ENCODE results near the gene RERE.
A peak's percentile ranks its signal among the peaks of the same experiment; 100 is the strongest.

Gene RERE

GRCh38 chr1:8563944-8564537, 253.4 kb downstream of the RERE start:
- no peak for DNase-seq

GRCh38 chr1:8562881-8563865, 254.3 kb downstream of the RERE start:
- DNase-seq: peak; percentile 9

GRCh38 chr1:8562222-8562621, 255.2 kb downstream of the RERE start:
- no peak for DNase-seq

GRCh38 chr1:8560611-8561544, 256.6 kb downstream of the RERE start:
- DNase-seq: peak; percentile 32

- DNase-seq: no peak
Measured at GRCh38 chr1:8560035-8560434, 257.4 kb downstream of the RERE start.

GRCh38 chr1:8555582-8555981, 261.9 kb downstream of the RERE start:
- DNase-seq: no peak

GRCh38 chr1:8554956-8555534, 262.4 kb downstream of the RERE start:
- DNase-seq: no peak

GRCh38 chr1:8552820-8553397, 264.5 kb downstream of the RERE start:
- no peak for DNase-seq

GRCh38 chr1:8551613-8552489, 265.6 kb downstream of the RERE start:
- no peak for DNase-seq

GRCh38 chr1:8551057-8551456, 266.4 kb downstream of the RERE start:
- no peak for DNase-seq

GRCh38 chr1:8547791-8548190, 269.6 kb downstream of the RERE start:
- no peak for DNase-seq

GRCh38 chr1:8545078-8545477, 272.4 kb downstream of the RERE start:
- DNase-seq: no peak

- DNase-seq: no peak
Measured at GRCh38 chr1:8544644-8545043, 272.8 kb downstream of the RERE start.

GRCh38 chr1:8543965-8544364, 273.5 kb downstream of the RERE start:
- DNase-seq: no peak

- DNase-seq: no peak
Measured at GRCh38 chr1:8541961-8542521, 275.4 kb downstream of the RERE start.

GRCh38 chr1:8540971-8541370, 276.5 kb downstream of the RERE start:
- no peak for DNase-seq

GRCh38 chr1:8540261-8540941, 277.0 kb downstream of the RERE start:
- no peak for DNase-seq

- DNase-seq: no peak
Measured at GRCh38 chr1:8539683-8540082, 277.8 kb downstream of the RERE start.

GRCh38 chr1:8538502-8538901, 278.9 kb downstream of the RERE start:
- no peak for DNase-seq

- DNase-seq: no peak
Measured at GRCh38 chr1:8537991-8538390, 279.4 kb downstream of the RERE start.
